Omental fat pad (tissue), 4 donors: ENCODE measurements around the gene DSCAM. TPM values are rescaled to one million over a fixed set of nuclear protein-coding genes. Genes with fewer than 3 reads are reported as not detected.

Experiments
- ATAC-seq: fragments of 150-250 bp; one replicate; pipeline ENCODE4 v1.9.1; 2016; ENCODE audit warnings: mild to moderate bottlenecking, moderate library complexity; ENCODE audit not compliant: low FRiP score
- DNase-seq: peaks from one replicate; pipeline ENCODE4 v3.0.0-alpha.2; 2019; ENCODE audit warnings: low spot score
- total RNA-seq, 4 donors: library from RNA; depleted of rRNA; stranded (reverse); fragments of >200 nt; gene quantifications; one replicate each; pipeline ENCODE4 v1.1.0, GENCODE V29; 2016
- TF ChIP-seq, protein P1 (sequence below), 3 donors: fragments of 450-650 bp; IDR thresholded peaks; one replicate each; pipeline ENCODE4 v1.5.1; 2016 to 2017; ENCODE audit warnings: antibody characterized with exemption in 3 of 3, mild to moderate bottlenecking in 3 of 3, moderate library complexity in 2 of 3

DSCAM gene
- total RNA-seq, 4 donors from 2014 or later: 0.16 TPM; not detected in 3

DNA sequence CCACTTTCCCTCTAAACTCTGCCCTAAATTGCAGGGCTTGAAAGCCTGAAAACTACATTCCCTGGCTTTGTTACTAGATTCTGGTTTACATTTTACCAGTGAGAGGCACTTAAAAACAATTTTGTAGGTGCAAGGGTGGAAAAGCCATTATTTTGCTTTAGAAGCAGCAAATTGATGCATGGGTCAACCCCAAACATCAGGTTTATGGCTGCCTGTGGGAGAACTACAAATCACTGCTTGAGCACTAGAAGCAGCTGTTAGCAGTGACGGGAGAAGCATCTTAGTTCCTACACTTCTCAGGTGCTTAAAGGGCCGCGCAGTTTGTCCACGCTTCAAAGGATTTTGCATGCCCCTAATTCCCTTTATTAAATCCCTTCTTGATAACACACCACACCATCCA is 562.5 kb downstream of the DSCAM start:
- TF ChIP-seq, protein P1, sequence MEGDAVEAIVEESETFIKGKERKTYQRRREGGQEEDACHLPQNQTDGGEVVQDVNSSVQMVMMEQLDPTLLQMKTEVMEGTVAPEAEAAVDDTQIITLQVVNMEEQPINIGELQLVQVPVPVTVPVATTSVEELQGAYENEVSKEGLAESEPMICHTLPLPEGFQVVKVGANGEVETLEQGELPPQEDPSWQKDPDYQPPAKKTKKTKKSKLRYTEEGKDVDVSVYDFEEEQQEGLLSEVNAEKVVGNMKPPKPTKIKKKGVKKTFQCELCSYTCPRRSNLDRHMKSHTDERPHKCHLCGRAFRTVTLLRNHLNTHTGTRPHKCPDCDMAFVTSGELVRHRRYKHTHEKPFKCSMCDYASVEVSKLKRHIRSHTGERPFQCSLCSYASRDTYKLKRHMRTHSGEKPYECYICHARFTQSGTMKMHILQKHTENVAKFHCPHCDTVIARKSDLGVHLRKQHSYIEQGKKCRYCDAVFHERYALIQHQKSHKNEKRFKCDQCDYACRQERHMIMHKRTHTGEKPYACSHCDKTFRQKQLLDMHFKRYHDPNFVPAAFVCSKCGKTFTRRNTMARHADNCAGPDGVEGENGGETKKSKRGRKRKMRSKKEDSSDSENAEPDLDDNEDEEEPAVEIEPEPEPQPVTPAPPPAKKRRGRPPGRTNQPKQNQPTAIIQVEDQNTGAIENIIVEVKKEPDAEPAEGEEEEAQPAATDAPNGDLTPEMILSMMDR (IDR thresholded peaks at IDR 0.05): no peak

DNA sequence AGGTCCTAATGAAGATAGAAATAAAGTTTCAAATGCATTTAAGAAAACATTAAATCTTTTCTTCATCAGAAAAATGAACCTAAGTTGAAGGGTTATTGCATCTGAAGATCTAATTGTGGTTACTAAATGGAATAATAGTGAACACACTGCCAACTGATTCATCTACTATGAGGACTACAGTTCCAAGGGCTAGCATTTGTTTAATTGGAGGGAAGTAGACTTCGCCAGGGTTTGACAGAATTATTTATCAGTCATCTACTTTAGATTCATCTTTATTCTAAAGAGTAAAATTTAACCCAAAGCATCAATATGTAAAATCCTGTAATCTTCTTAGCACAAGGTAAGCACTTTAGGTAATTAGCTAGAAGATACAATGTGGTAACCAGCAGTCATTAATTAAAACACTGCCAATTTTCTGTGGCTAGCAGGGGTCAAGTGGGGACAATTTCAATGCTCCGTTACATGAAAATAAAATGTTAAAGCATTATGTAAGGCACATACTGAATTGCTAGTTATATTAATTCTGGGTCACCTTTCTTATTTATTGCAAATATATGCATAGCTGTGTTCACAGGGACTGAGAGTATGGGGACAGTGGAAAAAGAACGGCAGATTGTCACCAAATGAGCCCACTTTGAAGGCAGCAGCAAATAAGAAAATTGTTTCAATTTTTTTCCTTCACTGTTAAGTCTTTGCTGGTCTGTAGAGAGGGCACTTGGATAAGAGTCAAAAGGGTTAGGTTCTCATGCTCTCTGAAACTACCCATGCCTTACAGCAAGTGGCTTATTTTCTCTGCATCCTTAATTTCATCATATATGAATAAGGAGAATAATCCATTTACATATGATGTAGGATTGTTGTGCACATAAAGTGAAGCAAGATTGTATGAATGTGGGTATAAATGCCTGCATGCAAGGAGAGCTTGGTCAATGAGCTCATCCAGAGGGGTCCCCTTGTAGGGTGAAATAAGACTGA is 563.8 kb downstream of the DSCAM start:
- DNase-seq: no peak
- TF ChIP-seq, protein P1 (IDR thresholded peaks at IDR 0.05): no peak
- ATAC-seq: no peak

More for the DNA sequence above, 562.5 kb downstream of the DSCAM start:
- ATAC-seq (no peak), DNase-seq (no peak)

DNA sequence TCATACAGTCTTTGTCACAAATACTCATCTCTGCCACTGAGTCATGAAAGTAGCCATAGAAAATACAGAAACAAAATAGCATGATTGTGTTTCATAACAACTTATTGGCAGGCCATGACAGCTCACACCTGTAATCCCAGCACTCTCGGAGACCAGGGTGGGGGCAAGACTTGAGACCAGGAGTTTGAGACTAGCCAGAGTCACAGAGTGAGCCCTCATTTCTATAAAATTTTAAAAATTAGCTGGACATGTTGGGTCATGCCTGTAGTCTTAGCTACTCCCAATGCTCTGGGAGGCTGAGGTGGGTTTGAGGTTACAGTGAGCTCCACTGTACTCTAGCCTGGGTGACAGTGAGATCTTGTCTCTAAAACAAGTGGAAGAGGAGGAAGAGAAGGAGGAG is 568.6 kb downstream of the DSCAM start:
- TF ChIP-seq, protein P1 (IDR thresholded peaks at IDR 0.05): no peak
- ATAC-seq: no peak
- no peak for DNase-seq

DNA sequence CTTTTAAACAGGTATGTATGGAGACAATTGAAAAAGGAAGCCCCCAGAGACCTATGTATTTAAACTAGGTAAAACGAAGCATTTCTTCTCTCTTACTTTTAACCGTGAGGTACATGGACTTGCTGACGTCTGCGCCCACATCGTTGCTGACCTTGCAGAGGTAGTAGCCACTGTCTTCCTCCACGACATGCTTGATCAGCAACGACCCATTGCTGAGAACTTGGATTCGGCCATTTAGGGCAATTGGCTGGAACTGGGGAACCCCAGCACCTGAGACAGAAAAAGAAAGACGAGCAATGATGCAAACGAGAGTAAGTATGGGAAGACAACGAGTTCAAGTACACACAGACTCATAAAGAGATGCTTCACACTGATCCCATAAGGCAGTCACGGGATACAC is 571.0 kb downstream of the DSCAM start:
- TF ChIP-seq, protein P1 (IDR thresholded peaks at IDR 0.05): no peak
- ATAC-seq: no peak
- no peak for DNase-seq

DNA sequence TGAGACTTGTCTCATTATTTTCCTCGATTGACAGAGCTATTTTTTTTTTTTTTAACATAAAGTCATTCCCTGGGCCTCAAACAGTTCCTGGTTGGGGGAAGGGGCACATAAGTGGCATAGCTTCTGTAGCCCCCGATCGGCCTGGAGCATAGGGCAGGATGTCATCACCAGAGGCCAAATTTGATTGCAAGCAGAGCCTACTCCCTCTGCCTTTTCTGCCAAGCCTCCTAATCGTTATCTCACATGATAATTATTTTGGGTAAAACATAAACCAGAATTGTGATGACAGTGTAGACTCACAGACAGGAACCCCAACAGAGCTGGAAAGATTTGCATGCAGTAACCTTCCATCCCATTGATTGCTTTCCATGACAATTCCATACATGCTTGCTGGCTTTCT is 574.9 kb downstream of the DSCAM start:
- TF ChIP-seq, protein P1 (IDR thresholded peaks at IDR 0.05): no peak
- ATAC-seq (no peak), DNase-seq (no peak)

DNA sequence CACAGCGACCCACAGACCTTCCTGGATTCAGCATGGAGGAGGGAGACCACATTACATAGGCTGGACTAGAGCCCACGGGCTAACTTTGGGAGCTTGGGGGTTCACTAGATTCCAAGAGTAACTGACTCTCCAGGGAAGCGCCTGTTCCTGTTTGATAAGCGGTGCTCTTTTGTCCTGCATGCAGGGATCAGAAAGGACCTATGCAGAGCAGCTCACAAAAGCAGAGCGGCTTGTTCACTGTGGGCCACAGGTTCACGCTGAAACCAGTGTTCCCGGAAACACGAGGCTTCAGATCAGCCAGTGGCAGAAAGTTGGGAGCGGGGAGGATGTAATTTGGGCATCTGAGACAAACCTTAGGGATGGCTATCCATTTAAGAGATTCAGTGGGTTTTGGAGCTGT is 575.8 kb downstream of the DSCAM start:
- no peak for DNase-seq
- TF ChIP-seq, protein P1 (IDR thresholded peaks at IDR 0.05): no peak
- no peak for ATAC-seq

DNA sequence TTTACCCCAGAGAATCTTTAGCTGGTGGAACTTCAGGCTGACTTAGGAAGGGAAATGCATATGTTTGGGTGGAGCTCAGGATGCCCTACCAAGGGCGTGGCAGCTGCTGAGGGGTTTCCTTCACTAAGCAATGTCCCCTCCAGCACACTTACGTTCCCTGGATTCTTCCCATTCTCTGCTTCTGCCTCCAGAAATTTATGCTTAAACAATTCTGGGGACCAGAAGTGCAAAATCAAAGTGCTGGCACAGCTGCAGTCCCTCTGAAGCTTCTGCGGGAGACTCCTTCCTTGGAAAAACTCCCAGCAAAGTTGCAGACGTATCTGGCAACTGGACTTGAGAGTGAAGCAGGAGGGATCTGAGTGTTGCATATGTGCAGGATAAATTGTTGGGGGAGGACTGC is 576.9 kb downstream of the DSCAM start:
- ATAC-seq: no peak

More for the DNA sequence above, 576.9 kb downstream of the DSCAM start:
- TF ChIP-seq, protein P1 (IDR thresholded peaks at IDR 0.05): no peak
- no peak for DNase-seq
